Omental fat pad (tissue), 4 donors: ENCODE results near the gene TESK1. TPM values are rescaled to one million over a fixed set of nuclear protein-coding genes. Genes with fewer than 3 reads are reported as not detected.

Source experiments
- ATAC-seq: fragments of 150-250 bp; one replicate; pipeline ENCODE4 v1.9.1; 2016; ENCODE audit warnings: mild to moderate bottlenecking, moderate library complexity; ENCODE audit not compliant: low FRiP score
- DNase-seq: peaks from one replicate; pipeline ENCODE4 v3.0.0-alpha.2; 2019; ENCODE audit warnings: low spot score
- CTCF ChIP-seq, 3 donors: fragments of 450-650 bp; IDR thresholded peaks; one replicate each; pipeline ENCODE4 v1.5.1; 2016 to 2017; ENCODE audit warnings: antibody characterized with exemption in 3 of 3, mild to moderate bottlenecking in 3 of 3, moderate library complexity in 2 of 3
- total RNA-seq, 4 donors: library from RNA; depleted of rRNA; stranded (reverse); fragments of >200 nt; gene quantifications; one replicate each; pipeline ENCODE4 v1.1.0, GENCODE V29; 2016

TESK1 gene
- total RNA-seq, 4 donors from 2014 or later = 29.6 to 53.0 (median 36.5) TPM

GRCh38 chr9:35603986-35604577 is 980 bp upstream of the TESK1 start:
- peak; percentile 96 for DNase-seq
- peak; percentile 97 for ATAC-seq
- peak in 2 of 3 donors; percentile 29 to 52 for TF ChIP-seq CTCF (IDR thresholded peaks at IDR 0.05)

- TF ChIP-seq CTCF (IDR thresholded peaks at IDR 0.05) = no peak
- ATAC-seq = peak; percentile 3
- no peak for DNase-seq
Measured at GRCh38 chr9:35605351-35606137, 482 bp downstream of the TESK1 start.

- TF ChIP-seq CTCF (IDR thresholded peaks at IDR 0.05) = no peak
- ATAC-seq (no peak), DNase-seq (no peak)
Measured at GRCh38 chr9:35606138-35606504, 1.1 kb downstream of the TESK1 start.

- DNase-seq (no peak), ATAC-seq (no peak)
- no peak for TF ChIP-seq CTCF (IDR thresholded peaks at IDR 0.05)
Measured at GRCh38 chr9:35606726-35607125, 1.7 kb downstream of the TESK1 start.

- DNase-seq (no peak), ATAC-seq (no peak)
- TF ChIP-seq CTCF (IDR thresholded peaks at IDR 0.05) = no peak
Measured at GRCh38 chr9:35608221-35608620, 3.2 kb downstream of the TESK1 start.

- TF ChIP-seq CTCF (IDR thresholded peaks at IDR 0.05) = no peak
- no peak for ATAC-seq
- no peak for DNase-seq
Measured at GRCh38 chr9:35609001-35609819, 4.1 kb downstream of the TESK1 start.
